ENCODE results near the gene PRDM11.

GRCh38 chr11:45218705-45219104 is 72.3 kb downstream of the PRDM11 start:
- TF ChIP-seq CTCF (IDR thresholded peaks at IDR 0.05): no peak
- TF ChIP-seq POLR2AphosphoS5 (IDR thresholded peaks at IDR 0.05): no peak

Measured in stomach (tissue), 4 donors.